Ovary (tissue), 3 donors: ENCODE data around the gene ZNF282.

Experiments
- EP300 ChIP-seq: sonication (generic); formaldehyde crosslinking; IDR thresholded peaks from one replicate; pipeline ENCODE4 v1.6.1; 2017; ENCODE audit warnings: antibody characterized with exemption
- POLR2A ChIP-seq: fragments of 450-650 bp; IDR thresholded peaks from one replicate; pipeline ENCODE4 v1.6.1; 2017; ENCODE audit warnings: antibody characterized with exemption, mild to moderate bottlenecking, moderate library complexity
- TF ChIP-seq, protein P1 (sequence below), 3 donors: fragments of 450-650 bp in 2 of 3; fragments of 200-600 bp in 1 of 3; IDR thresholded peaks; one replicate each; pipeline versions ENCODE4 v1.5.1 to v1.8.0; 2016 to 2022; ENCODE audit warnings: antibody characterized with exemption in 3 of 3, mild to moderate bottlenecking in 1 of 3
- donor health status: DM: no; HTN: no; CAD: no.

DNA sequence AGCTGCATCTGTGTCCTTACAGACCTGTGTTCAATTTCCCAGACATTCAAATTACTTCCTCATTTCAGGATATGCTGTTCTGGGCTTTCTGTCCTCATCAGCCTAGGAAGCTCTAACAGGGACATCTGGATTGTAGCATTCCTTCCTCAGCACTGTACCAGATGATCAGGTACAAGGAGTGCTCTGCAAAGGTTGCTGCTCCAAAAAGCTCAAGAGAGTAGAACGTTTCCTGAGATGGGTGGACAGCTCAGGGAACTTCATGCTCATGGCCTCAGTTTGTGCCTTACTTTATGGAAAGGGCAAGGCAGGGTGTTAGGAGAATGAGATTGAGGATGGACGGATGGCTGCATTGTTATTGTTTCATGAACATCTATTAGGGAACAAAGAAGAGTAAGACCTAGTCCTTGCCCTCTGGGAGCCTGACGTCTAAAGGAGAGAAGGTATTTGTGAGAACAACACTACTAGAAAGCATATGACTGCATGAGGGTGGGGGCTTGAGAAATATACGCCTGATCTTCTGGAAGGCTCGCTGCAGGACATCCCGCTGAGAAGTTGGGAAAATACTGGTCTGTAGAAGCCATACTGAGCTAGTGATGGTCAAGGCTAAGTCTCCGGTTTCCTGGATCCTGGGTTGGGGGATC, 33.6 kb downstream of the ZNF282 start:
- TF ChIP-seq, protein P1, sequence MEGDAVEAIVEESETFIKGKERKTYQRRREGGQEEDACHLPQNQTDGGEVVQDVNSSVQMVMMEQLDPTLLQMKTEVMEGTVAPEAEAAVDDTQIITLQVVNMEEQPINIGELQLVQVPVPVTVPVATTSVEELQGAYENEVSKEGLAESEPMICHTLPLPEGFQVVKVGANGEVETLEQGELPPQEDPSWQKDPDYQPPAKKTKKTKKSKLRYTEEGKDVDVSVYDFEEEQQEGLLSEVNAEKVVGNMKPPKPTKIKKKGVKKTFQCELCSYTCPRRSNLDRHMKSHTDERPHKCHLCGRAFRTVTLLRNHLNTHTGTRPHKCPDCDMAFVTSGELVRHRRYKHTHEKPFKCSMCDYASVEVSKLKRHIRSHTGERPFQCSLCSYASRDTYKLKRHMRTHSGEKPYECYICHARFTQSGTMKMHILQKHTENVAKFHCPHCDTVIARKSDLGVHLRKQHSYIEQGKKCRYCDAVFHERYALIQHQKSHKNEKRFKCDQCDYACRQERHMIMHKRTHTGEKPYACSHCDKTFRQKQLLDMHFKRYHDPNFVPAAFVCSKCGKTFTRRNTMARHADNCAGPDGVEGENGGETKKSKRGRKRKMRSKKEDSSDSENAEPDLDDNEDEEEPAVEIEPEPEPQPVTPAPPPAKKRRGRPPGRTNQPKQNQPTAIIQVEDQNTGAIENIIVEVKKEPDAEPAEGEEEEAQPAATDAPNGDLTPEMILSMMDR (IDR thresholded peaks at IDR 0.05): no peak
- no peak for TF ChIP-seq POLR2A
- no peak for TF ChIP-seq EP300
